Lower lobe of right lung (tissue), 2 donors: ENCODE results near the gene LATS1. TPM values are rescaled to one million over a fixed set of nuclear protein-coding genes. Genes with fewer than 3 reads are reported as not detected.

Experiments
- ATAC-seq, 2 donors: fragments of 200-7000 bp; cut with Tn5 transposase; one replicate each; pipeline ENCODE4 v1.9.1; 2020 to 2022; ENCODE audit warnings: mild to moderate bottlenecking in 2 of 2, moderate library complexity in 2 of 2
- DNase-seq: peaks from one replicate; pipeline ENCODE4 v3.0.0-alpha.2; 2020
- H3K27ac ChIP-seq: fragments of 200-600 bp; one replicate; pipeline ENCODE4 v1.8.0; 2022
- H3K27me3 ChIP-seq: fragments of 200-600 bp; one replicate; pipeline ENCODE4 v1.8.0; 2022; ENCODE audit warnings: low read depth
- H3K36me3 ChIP-seq: fragments of 200-600 bp; one replicate; pipeline ENCODE4 v1.8.0; 2022; ENCODE audit warnings: mild to moderate bottlenecking
- H3K4me1 ChIP-seq: fragments of 200-600 bp; one replicate; pipeline ENCODE4 v1.8.0; 2022
- H3K4me3 ChIP-seq: fragments of 200-600 bp; one replicate; pipeline ENCODE4 v1.8.0; 2022; ENCODE audit warnings: mild to moderate bottlenecking
- H3K9me3 ChIP-seq: fragments of 200-600 bp; one replicate; pipeline ENCODE4 v1.8.0; 2022
- CTCF ChIP-seq: fragments of 200-600 bp; IDR thresholded peaks from one replicate; pipeline ENCODE4 v1.8.0; 2022; ENCODE audit warnings: antibody characterized with exemption, mild to moderate bottlenecking
- intact Hi-C: fragments of 100-400 bp; cut with DNase I; formaldehyde crosslinking; loops from one replicate; pipeline ENCODE4 v1.11.0; 2022
- total RNA-seq: library from RNA; stranded (reverse); fragmentation: NEBNext Ultra II Directional; extraction: Animal tissue kit (Norgen Biotek cat#: 25700); gene quantifications from one replicate; pipeline ENCODE4 v1.2.1, GENCODE V29; 2021
- donor health status: DM: no; HTN: yes; CAD: no; lungs with severe emphysema.

Gene LATS1
- total RNA-seq, 1 donor from 2014 or later, result 30.7 TPM

DNA sequence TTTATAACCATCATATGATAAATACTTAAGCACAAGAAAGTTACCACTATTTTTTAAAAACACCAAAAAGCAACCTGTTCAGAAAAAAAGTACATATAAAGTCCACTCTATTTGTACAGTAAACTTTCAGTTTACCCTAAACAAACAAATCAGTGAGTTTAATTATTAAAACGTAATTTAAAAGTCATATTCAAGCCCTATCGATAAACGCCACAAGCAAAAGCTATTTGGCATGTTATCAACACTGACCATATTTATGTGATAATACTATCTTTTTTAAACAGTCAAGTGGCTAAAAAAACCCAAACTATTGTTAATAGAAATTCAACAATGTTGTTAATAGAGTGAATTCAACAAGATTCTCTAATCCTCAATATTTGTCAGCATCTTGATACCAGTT, 71.3 kb downstream of the LATS1 start:
- Histone ChIP-seq H3K4me3 (peak overlapping the region; percentile 88), H3K9me3 (no peaks in the 10 kb centered on the region), H3K27me3 (no peaks in the 10 kb centered on the region), H3K4me1 (peaks cover 25% of the 10 kb centered on the region), H3K36me3 (no peaks in the 10 kb centered on the region), H3K27ac (no peak overlapping the region)
- ATAC-seq, result no peak
- intact Hi-C loops, result no loop called here
- TF ChIP-seq CTCF, result no peak
- DNase-seq, result no peak

GRCh38 chr6:149642829-149643580, 74.9 kb downstream of the LATS1 start:
- intact Hi-C loops, result no loop called here
- no peak for TF ChIP-seq CTCF
- Histone ChIP-seq H3K36me3 (peaks cover 4% of the 10 kb centered on the region), H3K4me3 (no peak overlapping the region), H3K4me1 (peaks cover 19% of the 10 kb centered on the region), H3K9me3 (no peaks in the 10 kb centered on the region), H3K27ac (no peak overlapping the region), H3K27me3 (no peaks in the 10 kb centered on the region)
- ATAC-seq (no peak), DNase-seq (no peak)

DNA sequence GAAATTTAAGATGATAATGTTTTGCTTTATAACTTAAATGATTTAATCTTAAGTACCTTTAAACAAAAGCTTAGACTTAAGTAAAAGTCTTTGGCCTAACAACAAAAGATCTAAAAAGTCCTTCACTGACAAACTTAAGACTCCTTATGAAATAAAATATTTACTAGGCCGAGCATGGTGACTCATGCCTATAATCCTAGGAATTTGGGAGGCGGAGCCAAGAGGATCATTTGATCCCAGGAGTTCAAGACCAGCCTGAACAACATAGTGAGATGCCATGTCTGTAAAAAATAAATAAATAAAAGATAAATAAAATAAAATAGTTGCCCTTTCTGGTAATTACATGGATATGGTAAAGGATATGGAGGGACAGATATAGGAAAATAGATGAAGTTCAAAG, 81.8 kb downstream of the LATS1 start:
- no peak for TF ChIP-seq CTCF
- Histone ChIP-seq H3K9me3 (no peaks in the 10 kb centered on the region), H3K4me1 (no peaks in the 10 kb centered on the region), H3K36me3 (peaks cover 45% of the 10 kb centered on the region), H3K27ac (no peak overlapping the region), H3K27me3 (no peaks in the 10 kb centered on the region), H3K4me3 (no peak overlapping the region)
- intact Hi-C loops, result no loop called here
- ATAC-seq (peak in 1 of 2 donors; percentile 65), DNase-seq (no peak)

GRCh38 chr6:149634315-149634714, 83.6 kb downstream of the LATS1 start:
- TF ChIP-seq CTCF, result no peak
- no peak for DNase-seq
- Histone ChIP-seq H3K27me3 (no peaks in the 10 kb centered on the region), H3K36me3 (peaks cover 54% of the 10 kb centered on the region), H3K9me3 (no peaks in the 10 kb centered on the region), H3K4me1 (no peaks in the 10 kb centered on the region), H3K4me3 (no peak overlapping the region), H3K27ac (no peak overlapping the region)
- no peak for ATAC-seq
- intact Hi-C loops, result no loop called here

GRCh38 chr6:149628875-149629510, 88.9 kb downstream of the LATS1 start:
- no peaks in the 10 kb centered on the region for H3K4me1 ChIP-seq
- intact Hi-C loops, result no loop called here
- H3K27ac ChIP-seq, result no peak overlapping the region
- TF ChIP-seq CTCF, result no peak
- ATAC-seq (peak in 1 of 2 donors; percentile 40), DNase-seq (no peak)
- peaks cover 48% of the 10 kb centered on the region for H3K36me3 ChIP-seq
- H3K4me3 ChIP-seq, result no peak overlapping the region
- H3K27me3 ChIP-seq, result no peaks in the 10 kb centered on the region
- no peaks in the 10 kb centered on the region for H3K9me3 ChIP-seq
